ENCODE measurements around the gene ALDH1B1. TPM values are rescaled to one million over a fixed set of nuclear protein-coding genes. Genes with fewer than 3 reads are reported as not detected.

The ALDH1B1 gene
- total RNA-seq, 4 donors from 2014 or later, result 130 to 432 (median 156) TPM

DNA sequence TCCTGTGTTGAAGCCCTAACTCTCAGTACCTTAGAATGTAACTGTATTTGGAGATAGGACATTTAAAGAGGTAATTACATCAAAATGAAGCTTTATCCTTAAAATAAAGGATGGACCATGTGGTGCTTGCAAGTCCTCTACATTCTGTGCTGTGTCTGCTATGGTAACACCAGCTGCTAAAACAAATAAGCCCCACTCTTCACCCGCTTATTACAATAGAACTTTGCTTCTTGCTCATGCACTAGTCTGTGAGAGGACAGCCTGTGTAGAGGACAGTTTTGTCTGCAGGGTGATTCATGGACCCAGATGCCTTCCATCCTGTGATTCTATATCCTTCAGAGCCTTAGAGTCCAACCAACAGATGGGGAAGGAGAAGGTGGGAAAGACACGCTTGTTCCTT, 44.2 kb downstream of the ALDH1B1 start:
- 100% methylated on average over 2 of the region's 2 CpGs; no CpG with 5 or more reads in 1 of the 2 donors for WGBS, 2 donors (ENCODE audit: low coverage in 1 of 2)
- Histone ChIP-seq H3K4me3 (no peak overlapping the region), H3K27ac (no peak overlapping the region), H3K4me1 (no peaks in the 10 kb centered on the region), H3K9me3 (no peaks in the 10 kb centered on the region), H3K27me3 (peaks cover 18% of the 10 kb centered on the region), H3K36me3 (no peaks in the 10 kb centered on the region)
- TF ChIP-seq EP300 (IDR thresholded peaks at IDR 0.05), result no peak
- TF ChIP-seq, protein P1, sequence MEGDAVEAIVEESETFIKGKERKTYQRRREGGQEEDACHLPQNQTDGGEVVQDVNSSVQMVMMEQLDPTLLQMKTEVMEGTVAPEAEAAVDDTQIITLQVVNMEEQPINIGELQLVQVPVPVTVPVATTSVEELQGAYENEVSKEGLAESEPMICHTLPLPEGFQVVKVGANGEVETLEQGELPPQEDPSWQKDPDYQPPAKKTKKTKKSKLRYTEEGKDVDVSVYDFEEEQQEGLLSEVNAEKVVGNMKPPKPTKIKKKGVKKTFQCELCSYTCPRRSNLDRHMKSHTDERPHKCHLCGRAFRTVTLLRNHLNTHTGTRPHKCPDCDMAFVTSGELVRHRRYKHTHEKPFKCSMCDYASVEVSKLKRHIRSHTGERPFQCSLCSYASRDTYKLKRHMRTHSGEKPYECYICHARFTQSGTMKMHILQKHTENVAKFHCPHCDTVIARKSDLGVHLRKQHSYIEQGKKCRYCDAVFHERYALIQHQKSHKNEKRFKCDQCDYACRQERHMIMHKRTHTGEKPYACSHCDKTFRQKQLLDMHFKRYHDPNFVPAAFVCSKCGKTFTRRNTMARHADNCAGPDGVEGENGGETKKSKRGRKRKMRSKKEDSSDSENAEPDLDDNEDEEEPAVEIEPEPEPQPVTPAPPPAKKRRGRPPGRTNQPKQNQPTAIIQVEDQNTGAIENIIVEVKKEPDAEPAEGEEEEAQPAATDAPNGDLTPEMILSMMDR (IDR thresholded peaks at IDR 0.05), result no peak
- TF ChIP-seq POLR2A (IDR thresholded peaks at IDR 0.05), result no peak
- no peak for TF ChIP-seq POLR2AphosphoS5 (IDR thresholded peaks at IDR 0.05)
- ATAC-seq, result no peak

DNA sequence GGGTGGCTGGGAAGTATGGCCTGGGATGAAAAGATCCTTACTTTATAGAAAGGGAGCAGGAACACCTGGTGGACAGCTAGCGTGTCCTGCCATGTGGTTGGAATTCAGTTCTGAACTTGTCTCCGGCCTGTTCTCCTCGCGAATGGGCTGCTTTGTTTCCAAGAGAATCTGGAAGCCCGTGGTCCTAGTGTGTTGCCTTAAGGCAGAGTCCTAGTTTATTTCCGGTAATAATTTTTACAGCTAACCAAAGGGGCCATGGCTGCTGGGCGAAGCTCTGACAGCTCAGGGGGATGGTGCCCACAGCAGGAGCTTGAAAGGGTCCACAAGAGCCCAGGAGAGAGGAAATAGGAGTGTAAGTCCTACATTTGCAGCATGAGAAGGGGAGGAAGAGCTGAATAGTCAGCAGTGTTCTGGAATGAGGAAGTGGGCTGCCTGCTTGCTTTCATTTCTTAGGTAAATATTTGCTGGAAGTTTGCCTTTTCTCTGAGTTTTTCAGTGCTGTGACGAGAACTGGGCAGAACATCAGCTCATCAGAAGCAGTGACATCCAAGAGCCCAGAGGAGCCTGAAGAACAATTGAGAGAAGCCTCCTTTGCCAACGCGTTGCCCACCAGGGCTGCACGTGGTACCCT, 44.8 kb downstream of the ALDH1B1 start:
- whole genome bisulfite sequencing, 2 donors (ENCODE audit: low coverage in 1 of 2), result 67 to 100% methylated on average over 2 to 8 of the region's 11 CpGs
- H3K4me1 ChIP-seq, result no peaks in the 10 kb centered on the region
- no peak overlapping the region for H3K4me3 ChIP-seq
- no peak overlapping the region for H3K27ac ChIP-seq
- no peaks in the 10 kb centered on the region for H3K36me3 ChIP-seq
- ATAC-seq, result no peak
- no peak for TF ChIP-seq POLR2AphosphoS5 (IDR thresholded peaks at IDR 0.05)
- TF ChIP-seq POLR2A (IDR thresholded peaks at IDR 0.05), result no peak
- TF ChIP-seq, protein P1 (IDR thresholded peaks at IDR 0.05), result no peak
- TF ChIP-seq EP300 (IDR thresholded peaks at IDR 0.05), result no peak
- H3K9me3 ChIP-seq, result no peaks in the 10 kb centered on the region
- H3K27me3 ChIP-seq, result peaks cover 24% of the 10 kb centered on the region

DNA sequence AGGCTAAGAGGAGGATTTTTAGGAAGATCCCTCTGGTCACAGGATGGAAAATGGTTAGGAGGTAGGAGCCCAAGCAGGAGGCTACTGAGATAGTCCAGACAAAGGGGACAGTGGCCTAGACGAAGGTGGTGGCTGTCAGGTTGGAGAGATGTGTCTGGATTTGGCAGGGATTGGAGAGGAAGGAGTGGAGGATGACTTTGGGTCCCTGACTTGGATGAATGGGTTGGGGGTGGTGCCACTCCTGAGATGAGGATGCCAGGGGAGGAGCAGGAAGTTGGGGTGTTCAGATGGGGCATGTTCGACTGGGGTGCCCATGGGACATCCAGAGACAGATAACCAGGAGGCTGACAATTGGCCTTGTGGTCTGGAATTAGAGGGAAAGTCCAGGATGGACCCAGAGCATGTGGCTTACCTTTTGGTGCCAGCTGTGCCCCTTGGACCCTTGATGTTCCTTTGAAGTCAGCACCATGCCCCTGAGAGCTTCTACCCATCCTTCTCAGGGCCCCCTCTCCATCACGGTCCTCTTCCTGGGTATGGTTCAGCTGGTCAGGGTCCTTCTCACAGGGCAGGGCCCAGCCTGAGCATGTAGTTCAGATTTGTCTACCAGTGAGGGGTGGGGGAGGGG, 46.9 kb downstream of the ALDH1B1 start:
- ATAC-seq, result no peak
- 79 to 81% methylated on average over 2 to 3 of the region's 3 CpGs for WGBS, 2 donors (ENCODE audit: low coverage in 1 of 2)
- Histone ChIP-seq H3K27me3 (peaks cover 25% of the 10 kb centered on the region), H3K4me1 (no peaks in the 10 kb centered on the region), H3K36me3 (no peaks in the 10 kb centered on the region), H3K4me3 (no peak overlapping the region), H3K27ac (no peak overlapping the region), H3K9me3 (no peaks in the 10 kb centered on the region)
- no peak for TF ChIP-seq POLR2A (IDR thresholded peaks at IDR 0.05)
- TF ChIP-seq EP300 (IDR thresholded peaks at IDR 0.05), result no peak
- no peak for TF ChIP-seq POLR2AphosphoS5 (IDR thresholded peaks at IDR 0.05)
- TF ChIP-seq, protein P1 (IDR thresholded peaks at IDR 0.05), result no peak

DNA sequence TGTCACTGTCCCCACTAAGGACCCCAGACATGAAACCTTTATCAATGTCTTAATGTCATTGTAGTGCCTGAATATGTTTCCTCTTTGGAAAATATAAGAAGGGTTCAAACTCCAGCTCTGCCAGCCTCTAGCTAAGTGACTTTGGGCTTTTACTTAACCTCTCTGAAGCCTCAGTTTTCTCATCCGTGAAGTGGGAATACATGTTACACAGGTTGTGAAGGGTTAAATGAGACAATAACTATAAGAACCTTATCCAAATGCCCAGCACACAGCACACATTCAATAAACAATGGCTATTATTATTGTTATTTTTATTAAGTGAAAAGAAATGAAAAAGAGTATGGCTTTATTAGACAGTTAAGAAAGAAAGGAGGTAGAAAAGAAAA, 47.4 kb downstream of the ALDH1B1 start:
- TF ChIP-seq POLR2AphosphoS5 (IDR thresholded peaks at IDR 0.05) (no peak), EP300 (IDR thresholded peaks at IDR 0.05) (no peak), POLR2A (IDR thresholded peaks at IDR 0.05) (no peak)
- TF ChIP-seq, protein P1 (IDR thresholded peaks at IDR 0.05), result no peak
- 100% methylated on average over 1 of the region's 1 CpG; no CpG with 5 or more reads in 1 of the 2 donors for WGBS, 2 donors (ENCODE audit: low coverage in 1 of 2)
- ATAC-seq, result no peak
- Histone ChIP-seq H3K4me3 (no peak overlapping the region), H3K9me3 (no peaks in the 10 kb centered on the region), H3K27me3 (peaks cover 25% of the 10 kb centered on the region), H3K36me3 (no peaks in the 10 kb centered on the region), H3K27ac (no peak overlapping the region), H3K4me1 (no peaks in the 10 kb centered on the region)

DNA sequence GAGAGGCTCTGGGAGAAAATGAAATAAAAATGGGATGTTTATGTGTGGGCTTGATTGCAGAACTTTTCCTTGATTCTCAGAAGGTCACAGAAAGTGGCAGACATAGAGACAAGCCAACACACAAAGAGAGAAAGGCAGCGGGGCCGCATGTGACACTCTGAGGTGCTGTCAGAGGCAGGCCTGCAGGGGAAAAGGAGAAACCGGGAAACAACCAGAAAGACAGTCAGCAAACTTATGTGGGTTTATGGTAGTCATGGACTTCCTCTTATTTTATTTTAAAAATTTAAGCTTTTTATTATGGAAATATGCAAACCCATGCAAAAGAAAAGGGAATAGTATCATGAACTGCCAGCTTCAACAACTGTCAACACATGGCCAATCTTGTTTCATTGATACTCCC, 48.0 kb downstream of the ALDH1B1 start:
- Histone ChIP-seq H3K36me3 (no peaks in the 10 kb centered on the region), H3K27me3 (peaks cover 25% of the 10 kb centered on the region), H3K27ac (no peak overlapping the region), H3K4me3 (no peak overlapping the region), H3K9me3 (no peaks in the 10 kb centered on the region), H3K4me1 (no peaks in the 10 kb centered on the region)
- TF ChIP-seq, protein P1 (IDR thresholded peaks at IDR 0.05), result no peak
- no peak for TF ChIP-seq POLR2A (IDR thresholded peaks at IDR 0.05)
- no peak for TF ChIP-seq POLR2AphosphoS5 (IDR thresholded peaks at IDR 0.05)
- no peak for TF ChIP-seq EP300 (IDR thresholded peaks at IDR 0.05)
- WGBS, 2 donors (ENCODE audit: low coverage in 1 of 2), result 79 to 89% methylated on average over 3 of the region's 3 CpGs
- ATAC-seq, result no peak
